ENCODE measurements around the gene ZNF518B. TPM values are rescaled to one million over a fixed set of nuclear protein-coding genes. Genes with fewer than 3 reads are reported as not detected.
"Not testable (repeated sequence)": the region's sequence is repeated elsewhere in the genome, so short reads cannot be mapped to it uniquely, and the experiment has no call there.

The ZNF518B gene
- total RNA-seq, 1 donor from 2014 or later: 58.4 TPM

- no peak for DNase-seq (ENCODE audit: low spot score in 2 of 2, unreplicated experiment in 2 of 2)
- H3K9me3 Mint-ChIP-seq: peaks cover 52% of the 10 kb centered on the region
- H3K27ac Mint-ChIP-seq: no peak overlapping the region
- peaks cover 7% of the 10 kb centered on the region for H3K4me1 Mint-ChIP-seq
- no peak for TF ChIP-seq CTCF (IDR thresholded peaks at IDR 0.05; ENCODE audit: unreplicated experiment)
- no peak overlapping the region for H3K4me3 Mint-ChIP-seq
- H3K27me3 Mint-ChIP-seq (ENCODE audit: low read depth): no peaks in the 10 kb centered on the region
- peaks cover 53% of the 10 kb centered on the region for H3K36me3 Mint-ChIP-seq
Observed at GRCh38 chr4:10441512-10441911, 15.7 kb downstream of the ZNF518B start.

- H3K27me3 Mint-ChIP-seq (ENCODE audit: low read depth): no peaks in the 10 kb centered on the region
- H3K4me1 Mint-ChIP-seq: peaks cover 7% of the 10 kb centered on the region
- no peak overlapping the region for H3K27ac Mint-ChIP-seq
- peaks cover 27% of the 10 kb centered on the region for H3K36me3 Mint-ChIP-seq
- peaks cover 26% of the 10 kb centered on the region for H3K9me3 Mint-ChIP-seq
- H3K4me3 Mint-ChIP-seq: no peak overlapping the region
- DNase-seq (ENCODE audit: low spot score in 2 of 2, unreplicated experiment in 2 of 2): no peak
- no peak for TF ChIP-seq CTCF (IDR thresholded peaks at IDR 0.05; ENCODE audit: unreplicated experiment)
Observed at GRCh38 chr4:10438924-10439323, 18.3 kb downstream of the ZNF518B start.

- TF ChIP-seq CTCF (IDR thresholded peaks at IDR 0.05; ENCODE audit: unreplicated experiment): no peak
- H3K4me3 Mint-ChIP-seq: no peak overlapping the region
- H3K27ac Mint-ChIP-seq: no peak overlapping the region
- no peak for DNase-seq (ENCODE audit: low spot score in 2 of 2, unreplicated experiment in 2 of 2)
- H3K27me3 Mint-ChIP-seq (ENCODE audit: low read depth): no peaks in the 10 kb centered on the region
- H3K9me3 Mint-ChIP-seq: peaks cover 15% of the 10 kb centered on the region
- peaks cover 16% of the 10 kb centered on the region for H3K36me3 Mint-ChIP-seq
- H3K4me1 Mint-ChIP-seq: peaks cover 7% of the 10 kb centered on the region
Observed at GRCh38 chr4:10437735-10438134, 19.5 kb downstream of the ZNF518B start.

- H3K36me3 Mint-ChIP-seq; H3K4me1 Mint-ChIP-seq; H3K4me3 Mint-ChIP-seq; H3K27me3 Mint-ChIP-seq (ENCODE audit: low read depth); DNase-seq (ENCODE audit: low spot score in 2 of 2, unreplicated experiment in 2 of 2); H3K27ac Mint-ChIP-seq: not testable (repeated sequence)
- H3K9me3 Mint-ChIP-seq: peaks cover 30% of the 10 kb centered on the region
Observed at GRCh38 chr4:10427680-10428079, 29.5 kb downstream of the ZNF518B start.

- H3K9me3 Mint-ChIP-seq: peaks cover 37% of the 10 kb centered on the region
Observed at GRCh38 chr4:10421344-10422055, 35.7 kb downstream of the ZNF518B start.

More at GRCh38 chr4:10421344-10422055, 35.7 kb downstream of the ZNF518B start:
- peaks cover 2% of the 10 kb centered on the region for H3K4me1 Mint-ChIP-seq
- no peak for TF ChIP-seq CTCF (IDR thresholded peaks at IDR 0.05; ENCODE audit: unreplicated experiment)
- no peak for DNase-seq (ENCODE audit: low spot score in 2 of 2, unreplicated experiment in 2 of 2)
- H3K4me3 Mint-ChIP-seq: no peak overlapping the region
- H3K27me3 Mint-ChIP-seq (ENCODE audit: low read depth): no peaks in the 10 kb centered on the region
- no peaks in the 10 kb centered on the region for H3K36me3 Mint-ChIP-seq
- H3K27ac Mint-ChIP-seq: no peak overlapping the region

Measured in mesothelial cell of epicardium (in vitro differentiated cells).